ENCODE measurements around the gene CRLF2. TPM values are rescaled to one million over a fixed set of nuclear protein-coding genes. Genes with fewer than 3 reads are reported as not detected.

Gene CRLF2
- total and polyA plus RNA-seq, 2 of the 8 experiments (the other 6 are each of a cell fraction or from before 2014, with no cell fraction given): 0.06 TPM; not detected in 1

DNA sequence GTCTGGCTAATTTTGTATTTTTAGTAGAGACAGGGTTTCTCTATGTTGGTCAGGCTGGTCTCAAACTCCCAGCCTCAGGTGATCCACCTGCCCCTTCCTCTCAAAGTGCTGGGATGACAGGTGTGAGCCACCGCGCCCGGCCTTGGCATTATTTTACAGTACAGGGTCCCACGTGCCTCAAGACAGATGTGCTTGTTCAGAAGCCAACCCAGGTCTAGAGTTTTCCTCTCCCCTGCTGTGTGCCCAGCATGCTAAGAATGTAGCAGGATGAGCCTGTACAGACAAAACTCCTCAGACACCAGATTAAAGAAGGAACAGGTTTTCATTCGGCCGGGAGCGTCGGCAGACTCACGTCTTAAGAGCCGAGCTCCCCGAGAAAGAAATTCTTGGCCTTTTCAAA, 42.2 kb downstream of the CRLF2 start:
- no peaks in the 10 kb centered on the region for H3K79me2 ChIP-seq (ENCODE audit: control insufficient read depth in 1 of 2, insufficient read depth in 2 of 2, low read length in 2 of 2)
- 85% methylated on average over 11 of the region's 11 CpGs; no CpG with 5 or more reads in 1 of the 2 experiments for WGBS, 2 experiments (ENCODE audit: extremely low coverage in 1 of 2, insufficient coverage in 1 of 2, insufficient read length in 1 of 2, insufficient replicate concordance in 2 of 2, low coverage in 1 of 2, low lambda C conversion rate in 2 of 2, missing lambda C conversion rate in 1 of 2)
- no peak overlapping the region for H3K4me3 ChIP-seq (ENCODE audit: extremely low read depth in 1 of 4, insufficient read depth in 2 of 4, low read depth in 3 of 4, low read length in 4 of 4)
- H2AFZ ChIP-seq (ENCODE audit: low read length): no peak overlapping the region
- H2BK120ac ChIP-seq (replicated peaks; ENCODE audit: low read depth, low read length): no peak overlapping the region
- H2AK5ac ChIP-seq (ENCODE audit: low read depth, low read length): no peak overlapping the region
- CTCF ChIA-PET (ENCODE audit: partially characterized antibody): no interaction called here
- no peak overlapping the region for H3K9ac ChIP-seq (replicated peaks in 1 of 4; ENCODE audit: extremely low read depth in 1 of 4, low read depth in 3 of 4, low read length in 3 of 4)
- POLR2A ChIA-PET (ENCODE audit: partially characterized antibody): no interaction called here
- peaks cover 0 to 3% of the 10 kb centered on the region in 2 experiments; a peak in 1 of 4 replicates for H3K9me3 ChIP-seq (ENCODE audit: insufficient read depth in 2 of 2, low read depth in 1 of 2, low read length in 1 of 2)
- H3K36me3 ChIP-seq (ENCODE audit: control insufficient read depth in 2 of 4, insufficient read depth in 4 of 4, low read length in 3 of 4): no peaks in the 10 kb centered on the region
- peak overlapping the region; percentile 81; the same call in 1 of the 2 replicates for H2BK15ac ChIP-seq (ENCODE audit: low read length)
- H2BK20ac ChIP-seq (ENCODE audit: low read length): peak overlapping the region; percentile 93; the same call in 1 of the 2 replicates
- H3K23me2 ChIP-seq (ENCODE audit: low read depth, low read length): peaks cover 1% of the 10 kb centered on the region; the same call in 1 of the 2 replicates
- no peak overlapping the region for H3K56ac ChIP-seq (replicated peaks; ENCODE audit: insufficient read length, low read depth, low read length)
- H4K91ac ChIP-seq (replicated peaks; ENCODE audit: insufficient read length, low read length): no peak overlapping the region
- FAIRE-seq: no peak
- no peak overlapping the region for H4K5ac ChIP-seq (ENCODE audit: insufficient read length, low read depth, low read length)
- peak overlapping the region; percentile 71; the same call in 1 of the 2 replicates for H3K18ac ChIP-seq (ENCODE audit: extremely low read depth, low read length)
- H3K27ac ChIP-seq (ENCODE audit: low read depth, low read length): no peak overlapping the region
- H3K79me1 ChIP-seq (ENCODE audit: low read depth, low read length): no peaks in the 10 kb centered on the region
- H3K27me3 ChIP-seq (replicated peaks in 1 of 4; ENCODE audit: control insufficient read depth in 3 of 4, extremely low read depth in 1 of 4, insufficient read depth in 3 of 4, low read length in 3 of 4): no peaks in the 10 kb centered on the region
- H2BK5ac ChIP-seq (ENCODE audit: low read depth, low read length): no peak overlapping the region
- H2BK12ac ChIP-seq (ENCODE audit: low read depth, low read length): no peak overlapping the region; the same call in 1 of the 2 replicates
- DNase-seq (ENCODE audit: low read depth in 1 of 2, low spot score in 2 of 2): peak in 1 of 2 experiments; percentile 40
- H4K8ac ChIP-seq (ENCODE audit: extremely low read depth, insufficient read depth, low read length): no peak overlapping the region
- no peak overlapping the region for H3K4me2 ChIP-seq (ENCODE audit: insufficient read depth in 1 of 2, low read depth in 2 of 2, low read length in 2 of 2)
- H3K4ac ChIP-seq (replicated peaks; ENCODE audit: insufficient read length, low read depth, low read length): no peak overlapping the region
- H3K23ac ChIP-seq (ENCODE audit: insufficient read length): no peak overlapping the region
- no peaks in the 10 kb centered on the region for H4K20me1 ChIP-seq (replicated peaks in 1 of 2; ENCODE audit: control insufficient read depth in 1 of 2, insufficient read depth in 2 of 2, low read length in 2 of 2)
- H3K14ac ChIP-seq (ENCODE audit: insufficient read length): no peak overlapping the region
- H3K4me1 ChIP-seq (replicated peaks in 1 of 4; ENCODE audit: control insufficient read depth in 3 of 4, insufficient read depth in 4 of 4, low read length in 3 of 4): peaks cover 1 to 11% (median 4%) of the 10 kb centered on the region in 4 experiments; a peak in 4 of 7 replicates
- TF ChIP-seq NRF1 (IDR thresholded peaks at IDR 0.05; ENCODE audit: low read depth, low read length): no peak
- no peak for TF ChIP-seq SRF (IDR thresholded peaks at IDR 0.05; ENCODE audit: low read depth, low read length)
- TF ChIP-seq YY1 (IDR thresholded peaks at IDR 0.05; ENCODE audit: low read depth, low read length): no peak
- no peak for TF ChIP-seq RFX5 (IDR thresholded peaks at IDR 0.05; ENCODE audit: borderline replicate concordance, low read depth, low read length)
- TF ChIP-seq BACH1 (IDR thresholded peaks at IDR 0.05; ENCODE audit: low read length): no peak
- TF ChIP-seq SP4 (IDR thresholded peaks at IDR 0.05; ENCODE audit: low read length): no peak
- no peak for TF ChIP-seq FOSL1 (IDR thresholded peaks at IDR 0.05; ENCODE audit: insufficient read depth, low read depth, low read length)
- TF ChIP-seq RXRA (IDR thresholded peaks at IDR 0.05; ENCODE audit: insufficient read depth, low read depth, low read length): no peak
- TF ChIP-seq NANOG (IDR thresholded peaks at IDR 0.05; ENCODE audit: insufficient read depth, low read depth, low read length, poor library complexity, severe bottlenecking): no peak
- TF ChIP-seq RAD21 (IDR thresholded peaks at IDR 0.05 in 1 of 2, conservative IDR thresholded peaks at IDR 0.05 in 1 of 2; ENCODE audit: low read depth in 2 of 2, low read length in 2 of 2): no peak
- TF ChIP-seq CTBP2 (IDR thresholded peaks at IDR 0.05; ENCODE audit: borderline replicate concordance, insufficient read depth, insufficient read length, low read length): no peak
- TF ChIP-seq CREB1 (IDR thresholded peaks at IDR 0.05): no peak
- TF ChIP-seq, protein P1, sequence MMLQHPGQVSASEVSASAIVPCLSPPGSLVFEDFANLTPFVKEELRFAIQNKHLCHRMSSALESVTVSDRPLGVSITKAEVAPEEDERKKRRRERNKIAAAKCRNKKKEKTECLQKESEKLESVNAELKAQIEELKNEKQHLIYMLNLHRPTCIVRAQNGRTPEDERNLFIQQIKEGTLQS (IDR thresholded peaks at IDR 0.05; ENCODE audit: insufficient read depth, low read depth, low read length): no peak
- TF ChIP-seq SIRT6 (IDR thresholded peaks at IDR 0.05; ENCODE audit: low read length): no peak
